ENCODE data around the gene AP2S1. TPM values are rescaled to one million over a fixed set of nuclear protein-coding genes. Genes with fewer than 3 reads are reported as not detected.

Gene AP2S1
- total RNA-seq, 1 donor from 2014 or later = 165 TPM

- no peak for TF ChIP-seq CTCF (conservative IDR thresholded peaks at IDR 0.05)
- no peaks in the 10 kb centered on the region for H3K36me3 Mint-ChIP-seq (ENCODE audit: low read depth)
- no peaks in the 10 kb centered on the region for H3K27me3 Mint-ChIP-seq (ENCODE audit: low read depth)
- H3K4me1 Mint-ChIP-seq = peaks cover 27% of the 10 kb centered on the region
- H3K27ac Mint-ChIP-seq (ENCODE audit: unreplicated experiment) = peak overlapping the region; percentile 98
- DNase-seq (ENCODE audit: low read depth, low spot score) = no peak
- no peaks in the 10 kb centered on the region for H3K9me3 Mint-ChIP-seq
- H3K4me3 Mint-ChIP-seq = peak overlapping the region; percentile 97
These were observed 1.0 kb downstream of the AP2S1 start for GRCh38 chr19:46849610-46850009.

GRCh38 chr19:46848389-46848788, 2.3 kb downstream of the AP2S1 start:
- TF ChIP-seq CTCF (conservative IDR thresholded peaks at IDR 0.05) = no peak
- H3K4me3 Mint-ChIP-seq = peak overlapping the region; percentile 41
- no peak overlapping the region for H3K27ac Mint-ChIP-seq (ENCODE audit: unreplicated experiment)
- no peaks in the 10 kb centered on the region for H3K9me3 Mint-ChIP-seq
- peaks cover 2% of the 10 kb centered on the region for H3K36me3 Mint-ChIP-seq (ENCODE audit: low read depth)
- no peaks in the 10 kb centered on the region for H3K27me3 Mint-ChIP-seq (ENCODE audit: low read depth)
- peaks cover 24% of the 10 kb centered on the region for H3K4me1 Mint-ChIP-seq
- no peak for DNase-seq (ENCODE audit: low read depth, low spot score)

- H3K4me3 Mint-ChIP-seq = peak overlapping the region; percentile 80
- no peaks in the 10 kb centered on the region for H3K9me3 Mint-ChIP-seq
- no peaks in the 10 kb centered on the region for H3K27me3 Mint-ChIP-seq (ENCODE audit: low read depth)
- H3K4me1 Mint-ChIP-seq = peaks cover 24% of the 10 kb centered on the region
- H3K27ac Mint-ChIP-seq (ENCODE audit: unreplicated experiment) = no peak overlapping the region
- peaks cover 2% of the 10 kb centered on the region for H3K36me3 Mint-ChIP-seq (ENCODE audit: low read depth)
- no peak for TF ChIP-seq CTCF (conservative IDR thresholded peaks at IDR 0.05)
- no peak for DNase-seq (ENCODE audit: low read depth, low spot score)
These were observed 3.1 kb downstream of the AP2S1 start for GRCh38 chr19:46847528-46847927.

- no peak for DNase-seq (ENCODE audit: low read depth, low spot score)
- Mint-ChIP-seq H3K27ac (ENCODE audit: unreplicated experiment) (no peak overlapping the region), H3K27me3 (ENCODE audit: low read depth) (no peaks in the 10 kb centered on the region), H3K4me3 (peak overlapping the region; percentile 27), H3K4me1 (peaks cover 23% of the 10 kb centered on the region), H3K9me3 (no peaks in the 10 kb centered on the region), H3K36me3 (ENCODE audit: low read depth) (peaks cover 2% of the 10 kb centered on the region)
- TF ChIP-seq CTCF (conservative IDR thresholded peaks at IDR 0.05) = no peak
These were observed 4.6 kb downstream of the AP2S1 start for GRCh38 chr19:46845959-46846459.

GRCh38 chr19:46844067-46844489, 6.6 kb downstream of the AP2S1 start:
- no peak overlapping the region for H3K4me3 Mint-ChIP-seq
- H3K27me3 Mint-ChIP-seq (ENCODE audit: low read depth) = no peaks in the 10 kb centered on the region
- H3K36me3 Mint-ChIP-seq (ENCODE audit: low read depth) = peaks cover 2% of the 10 kb centered on the region
- no peak for DNase-seq (ENCODE audit: low read depth, low spot score)
- H3K27ac Mint-ChIP-seq (ENCODE audit: unreplicated experiment) = no peak overlapping the region
- H3K9me3 Mint-ChIP-seq = no peaks in the 10 kb centered on the region
- H3K4me1 Mint-ChIP-seq = peaks cover 7% of the 10 kb centered on the region
- TF ChIP-seq CTCF (conservative IDR thresholded peaks at IDR 0.05) = no peak
